Mononuclear cell (primary cell): ENCODE results near the gene NDUFB8. TPM values are rescaled to one million over a fixed set of nuclear protein-coding genes. Genes with fewer than 3 reads are reported as not detected.

Experiments
- H3K27me3 ChIP-seq: 2 replicates; pipeline ENCODE4 v1.6.0; 2011; ENCODE audit warnings: low read length, control low read depth; ENCODE audit not compliant: insufficient read depth
- H3K4me1 ChIP-seq: 2 replicates; pipeline ENCODE4 v1.5.1; 2011; ENCODE audit warnings: mild to moderate bottlenecking, low read length, control low read depth; ENCODE audit not compliant: insufficient read depth
- H3K4me3 ChIP-seq: 2 replicates; pipeline ENCODE4 v1.5.1; 2011; ENCODE audit warnings: mild to moderate bottlenecking, low read length, moderate library complexity
- H3K9me3 ChIP-seq: 2 replicates; pipeline ENCODE4 v1.5.1; 2011; ENCODE audit warnings: low read depth, mild to moderate bottlenecking, control low read depth, low read length
- total RNA-seq: library from RNA; depleted of rRNA; stranded (reverse); fragments of >200 nt; gene quantifications from one replicate; pipeline ENCODE4 v1.2.3, GENCODE V29; 2012

NDUFB8 gene
- total RNA-seq, 1 donor = 112 TPM

GRCh38 chr10:100480002-100480401 lies 49.7 kb downstream of the NDUFB8 start:
- peaks cover 23% of the 10 kb centered on the region for H3K4me1 ChIP-seq
- no peak overlapping the region for H3K4me3 ChIP-seq
- H3K27me3 ChIP-seq = peaks cover 41% of the 10 kb centered on the region
- no peaks in the 10 kb centered on the region for H3K9me3 ChIP-seq

DNA sequence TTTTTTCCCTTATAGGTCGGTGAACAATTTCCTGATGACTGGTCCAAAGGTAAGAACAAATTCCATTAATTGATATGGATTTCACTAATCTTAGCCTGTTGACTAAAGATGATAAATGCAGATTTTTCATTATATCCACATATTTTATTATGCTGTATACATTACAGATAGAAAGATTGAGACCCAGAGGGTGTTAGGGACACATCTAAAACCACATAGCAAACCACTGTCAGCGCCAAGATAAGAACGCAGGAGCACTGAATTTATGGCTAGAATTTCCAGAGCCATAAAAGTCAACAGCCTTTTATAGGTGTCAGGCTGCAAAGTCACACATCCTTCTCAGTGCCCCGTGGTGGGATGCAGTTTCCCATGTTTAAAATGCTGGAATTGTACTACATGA lies 50.6 kb downstream of the NDUFB8 start:
- Histone ChIP-seq H3K27me3 (peaks cover 41% of the 10 kb centered on the region), H3K9me3 (no peaks in the 10 kb centered on the region), H3K4me3 (no peak overlapping the region), H3K4me1 (peaks cover 23% of the 10 kb centered on the region)

- Histone ChIP-seq H3K4me3 (no peak overlapping the region), H3K9me3 (no peaks in the 10 kb centered on the region), H3K4me1 (peaks cover 17% of the 10 kb centered on the region), H3K27me3 (peaks cover 40% of the 10 kb centered on the region)
Observed at GRCh38 chr10:100477970-100478369, 51.7 kb downstream of the NDUFB8 start.

Other genes with a start within 250 kb of the NDUFB8 start
- gene BLOC1S2, start 243.2 kb downstream of the NDUFB8 start, total RNA-seq = 58.0 TPM
- under 0.01 TPM for gene PKD2L1, start 199.6 kb downstream of the NDUFB8 start, total RNA-seq
- 1.9 TPM for gene SCD, start 182.6 kb downstream of the NDUFB8 start, total RNA-seq
- gene WNT8B, start 66.9 kb downstream of the NDUFB8 start, total RNA-seq = not detected
- 17.9 TPM for gene SEC31B, start 10.0 kb downstream of the NDUFB8 start, total RNA-seq
- 17.0 TPM for gene HIF1AN, start 6.1 kb upstream of the NDUFB8 start, total RNA-seq
- not detected for gene PAX2, start 215.7 kb upstream of the NDUFB8 start, total RNA-seq